ENCODE measurements around the gene NRSN2.

GRCh38 chr20:328975-329695 lies 17.8 kb upstream of the NRSN2 start:
- TF ChIP-seq CTCF (IDR thresholded peaks at IDR 0.05) (no peak), POLR2A (IDR thresholded peaks at IDR 0.05) (no peak)

Measured in body of pancreas (tissue), 4 donors.